A549 treated with AZD9567 at 1 μM for 4 hours (cell line): ENCODE data around the gene SCN1A. TPM values are rescaled to one million over a fixed set of nuclear protein-coding genes. Genes with fewer than 3 reads are reported as not detected.

Experiments
- total RNA-seq: library from RNA; stranded (reverse); fragments of 200-300 nt; extraction: Qiagen RNA extraction; gene quantifications from 5 replicates; pipeline ENCODE4 v1.2.3, GENCODE V29; 2022; ENCODE audit not compliant: insufficient read depth

SCN1A gene
- 0.02 TPM in 1 of 5 replicates, not detected in the others for total RNA-seq

GRCh38 chr2:166127217-166128155 lies at the start of gene SCN1A:
Gene SCN1A, minus strand, starts transcription at chr2:166128020. Its CDS starts 54,399 bp downstream, at chr2:166073621.

DNA sequence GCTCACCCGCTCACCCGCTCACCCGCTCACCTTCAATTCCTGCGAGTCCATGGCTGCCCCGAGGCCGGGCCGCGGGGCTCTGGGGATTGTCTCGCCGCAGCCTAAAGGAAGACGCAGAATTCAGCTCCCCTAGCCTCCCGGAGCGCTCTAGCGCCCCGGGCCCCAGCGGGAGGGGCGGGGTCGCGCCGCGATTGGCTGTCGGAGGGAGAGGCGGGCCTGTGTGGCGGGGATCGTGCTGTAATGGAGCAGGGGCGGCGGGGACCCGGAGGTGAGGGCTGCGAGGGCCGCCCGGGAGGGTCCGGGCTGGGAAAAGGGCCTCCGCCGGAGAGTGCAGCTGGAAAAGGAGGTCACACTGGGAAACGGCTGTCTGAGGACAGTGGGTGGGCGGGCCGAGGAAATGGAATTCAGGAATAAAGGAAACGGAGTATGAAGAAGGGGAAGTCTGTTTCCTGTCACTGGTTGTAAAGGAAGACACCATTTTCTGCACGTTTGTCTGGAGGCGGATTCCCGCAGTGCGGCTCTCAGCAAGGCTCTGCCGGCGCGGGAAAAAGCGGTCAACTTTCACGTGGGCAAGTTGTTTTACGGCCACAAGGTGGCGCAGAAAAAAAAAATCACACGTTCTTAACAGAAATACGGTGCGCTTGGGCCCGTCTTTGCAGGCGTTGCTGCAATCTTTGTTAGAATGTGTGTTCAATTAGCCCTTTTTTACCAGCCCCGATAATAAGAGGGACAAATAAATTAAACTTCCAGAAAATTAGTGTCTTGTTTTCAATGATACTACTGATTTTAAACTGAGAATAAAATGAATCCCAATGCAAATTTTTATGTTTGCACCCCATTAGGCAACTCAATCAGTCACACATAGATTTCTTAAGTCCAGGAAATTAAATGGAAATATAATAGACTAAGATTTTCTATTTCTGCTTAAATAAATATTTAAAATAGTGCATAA lies 173.9 kb downstream of the SCN1A start, which contains the start of gene TTC21B:
TTC21B (minus strand) TSS at position 122 of the 952 bp plus-strand sequence; CDS start at position 51, 71 bp downstream.

Other genes starting within 250 kb of the SCN1A start
- gene TTC21B, start 174.2 kb downstream of the SCN1A start, total RNA-seq: 4.1 to 17.3 TPM (median 4.6 TPM) in 5 replicates
- gene SCN9A, start 247.9 kb upstream of the SCN1A start, total RNA-seq: 2.8 to 7.8 TPM (median 4.6 TPM) in 5 replicates